ENCODE data around the gene FXYD2. TPM values are rescaled to one million over a fixed set of nuclear protein-coding genes. Genes with fewer than 3 reads are reported as not detected.

FXYD2 gene
- total RNA-seq, 1 donor from 2014 or later, result 0.62 TPM

GRCh38 chr11:117834838-117835443, 10.4 kb upstream of the FXYD2 start:
- no peak for DNase-seq

- no peak for DNase-seq
Measured at GRCh38 chr11:117834068-117834810, 9.7 kb upstream of the FXYD2 start.

- DNase-seq, result no peak
Measured at GRCh38 chr11:117833401-117833891, 8.9 kb upstream of the FXYD2 start.

DNA sequence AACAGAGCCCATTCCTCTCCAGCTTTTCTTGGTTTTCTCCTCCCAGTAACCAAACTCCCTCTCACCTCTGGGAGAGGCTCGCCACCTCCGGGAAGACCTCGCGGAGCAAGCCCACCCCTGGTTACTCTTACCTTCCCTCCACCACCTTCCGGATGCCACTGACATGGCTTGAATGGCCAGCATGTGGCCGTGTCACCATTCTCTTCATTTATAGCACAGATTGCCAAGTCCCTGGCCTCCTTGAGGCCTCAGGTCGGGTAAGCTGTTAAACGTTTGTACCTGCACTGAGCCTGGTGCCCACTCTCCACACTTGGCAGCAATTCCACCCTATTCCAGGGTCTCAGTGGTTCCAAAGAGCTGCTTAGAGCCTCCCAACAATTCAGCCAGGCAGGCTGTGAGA, 8.0 kb upstream of the FXYD2 start:
- no peak for DNase-seq

GRCh38 chr11:117831661-117832415, 7.3 kb upstream of the FXYD2 start:
- no peak for DNase-seq

DNA sequence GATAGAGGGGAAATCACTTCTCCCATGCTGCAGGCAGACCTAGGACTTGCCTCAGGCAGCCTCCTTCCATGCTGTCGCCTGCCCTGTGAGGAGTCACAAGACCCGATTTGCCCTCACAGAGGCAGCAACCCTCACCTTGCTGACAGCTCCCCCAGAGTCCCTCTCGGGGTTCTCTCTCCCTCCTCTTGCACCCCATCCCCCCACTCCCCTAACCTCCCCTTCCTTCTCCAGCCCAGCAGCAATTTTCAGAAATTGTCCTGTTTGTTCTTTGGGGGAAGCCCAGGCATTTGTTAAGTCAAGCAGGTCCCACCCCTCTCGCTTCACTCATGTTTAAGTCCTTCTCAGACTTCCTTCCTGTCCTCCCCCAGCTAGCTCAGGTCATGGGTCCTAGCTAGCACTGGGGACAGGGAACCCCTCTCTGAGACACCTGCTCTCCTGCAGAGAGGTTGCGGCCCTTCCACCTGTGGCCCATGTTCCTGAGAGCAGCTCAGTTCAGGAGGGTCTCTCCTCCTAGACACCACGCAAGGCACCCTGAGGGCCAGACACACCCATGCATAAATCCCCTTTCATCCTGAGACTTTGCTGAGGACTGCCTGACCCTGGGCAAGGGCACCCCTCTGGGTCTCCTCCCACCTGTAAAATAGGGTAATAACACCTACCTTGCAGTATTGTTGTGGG, 6.3 kb upstream of the FXYD2 start:
- DNase-seq, result no peak

GRCh38 chr11:117830072-117830471, 5.5 kb upstream of the FXYD2 start:
- DNase-seq, result no peak

DNA sequence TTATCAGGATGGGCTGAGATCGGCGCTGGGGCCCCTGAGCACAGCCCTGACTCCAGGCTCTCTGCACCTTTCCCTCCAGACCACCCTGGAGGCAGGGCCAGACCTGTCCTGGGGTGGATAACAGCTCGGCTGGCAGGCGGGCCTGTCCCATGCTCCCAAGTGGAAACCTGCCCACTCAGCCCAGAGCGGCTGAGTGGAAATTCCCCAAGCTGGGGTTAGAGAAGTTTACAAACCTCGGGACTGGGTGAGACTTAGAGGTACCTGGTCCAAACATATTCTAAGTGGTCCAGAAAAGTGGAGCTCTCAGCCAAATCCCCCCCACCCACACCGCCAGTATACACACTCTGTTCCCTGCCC, 4.8 kb upstream of the FXYD2 start:
- no peak for DNase-seq

DNA sequence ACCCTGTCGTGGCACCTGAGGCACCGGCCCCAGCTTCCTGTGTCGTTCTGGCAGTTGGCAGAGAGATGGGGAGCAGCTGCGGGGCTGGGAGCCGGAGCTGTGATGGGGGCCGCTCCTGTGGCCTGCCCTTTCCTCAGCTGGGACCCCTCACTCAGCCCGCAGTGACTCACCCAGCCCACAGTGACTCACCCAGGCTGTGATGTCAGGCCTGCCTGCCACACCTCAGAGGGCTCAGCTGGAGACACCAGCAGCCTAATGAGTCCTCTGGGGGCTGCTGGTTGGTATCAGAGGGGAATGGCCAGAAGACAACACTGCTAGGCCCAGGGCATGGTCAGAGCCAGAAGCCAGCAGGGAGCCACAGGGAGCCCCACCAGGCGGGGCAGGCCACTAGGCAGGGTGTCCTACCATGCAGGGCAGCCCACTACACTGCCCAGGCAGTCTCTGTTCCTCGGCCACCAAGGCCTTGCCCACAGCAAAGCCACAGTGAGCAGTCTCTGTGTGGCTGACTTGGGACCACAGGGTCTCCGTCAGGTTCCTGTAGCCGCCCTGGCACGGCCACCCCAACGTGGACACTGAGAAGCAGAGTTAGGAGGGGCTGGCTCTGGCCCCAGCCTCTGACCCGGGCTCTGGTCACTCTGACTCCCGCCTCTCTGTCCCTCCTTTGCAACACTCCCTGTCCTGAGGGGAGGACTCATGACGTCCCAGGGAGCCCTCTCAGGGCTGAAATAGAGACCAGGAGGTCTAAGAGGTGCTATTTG, 4.2 kb upstream of the FXYD2 start:
- DNase-seq, result no peak

DNA sequence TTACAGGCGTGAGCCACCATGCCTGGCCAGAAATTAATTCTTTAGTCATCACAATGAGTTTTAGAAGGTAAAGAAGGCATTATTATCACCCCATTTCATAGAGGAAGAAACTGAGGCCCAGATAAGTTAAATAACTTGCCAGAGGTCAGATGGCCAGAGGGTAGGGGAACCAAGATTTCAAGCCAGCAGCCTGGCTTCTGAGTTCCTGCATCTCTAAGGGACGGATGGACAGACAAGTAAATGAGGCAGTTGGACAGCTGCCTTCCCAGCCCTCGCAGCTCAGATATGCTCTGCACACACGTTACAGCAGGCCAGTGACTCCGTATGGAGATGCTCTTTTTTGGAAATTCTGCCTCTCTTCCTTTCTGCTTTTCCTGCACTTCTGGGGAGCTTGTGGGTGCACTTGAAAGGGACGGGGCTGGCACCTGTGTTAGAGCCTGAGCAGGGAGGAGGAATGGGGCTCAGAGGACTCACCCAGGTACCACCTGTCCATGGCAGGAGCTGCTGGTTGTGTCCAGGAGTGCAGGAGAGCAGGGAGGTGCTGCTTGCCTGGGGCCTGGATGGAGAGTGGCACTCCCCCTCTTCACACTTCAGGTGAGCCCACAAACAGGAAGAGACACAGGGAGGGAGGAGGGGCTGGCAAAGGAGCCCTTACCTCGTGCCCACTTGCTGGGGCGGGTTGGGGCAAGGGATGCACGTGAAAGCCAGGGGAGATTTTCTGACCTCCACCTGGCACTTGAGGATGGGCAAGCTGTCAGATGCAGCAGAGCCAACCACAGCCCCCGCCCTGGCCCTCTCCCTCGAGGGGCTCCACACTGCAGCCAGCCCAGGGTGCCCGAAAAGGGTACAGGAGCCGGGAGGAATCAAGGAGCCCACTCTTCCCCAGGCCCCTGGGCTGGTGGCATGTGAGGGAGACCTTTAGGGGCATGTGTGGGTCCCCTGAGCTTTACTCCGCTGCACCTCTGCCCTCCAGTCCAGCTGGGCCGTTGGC, 3.3 kb upstream of the FXYD2 start:
- no peak for DNase-seq

GRCh38 chr11:117826832-117827231, 2.3 kb upstream of the FXYD2 start:
- no peak for DNase-seq

GRCh38 chr11:117826190-117826570, 1.6 kb upstream of the FXYD2 start:
- no peak for DNase-seq

DNA sequence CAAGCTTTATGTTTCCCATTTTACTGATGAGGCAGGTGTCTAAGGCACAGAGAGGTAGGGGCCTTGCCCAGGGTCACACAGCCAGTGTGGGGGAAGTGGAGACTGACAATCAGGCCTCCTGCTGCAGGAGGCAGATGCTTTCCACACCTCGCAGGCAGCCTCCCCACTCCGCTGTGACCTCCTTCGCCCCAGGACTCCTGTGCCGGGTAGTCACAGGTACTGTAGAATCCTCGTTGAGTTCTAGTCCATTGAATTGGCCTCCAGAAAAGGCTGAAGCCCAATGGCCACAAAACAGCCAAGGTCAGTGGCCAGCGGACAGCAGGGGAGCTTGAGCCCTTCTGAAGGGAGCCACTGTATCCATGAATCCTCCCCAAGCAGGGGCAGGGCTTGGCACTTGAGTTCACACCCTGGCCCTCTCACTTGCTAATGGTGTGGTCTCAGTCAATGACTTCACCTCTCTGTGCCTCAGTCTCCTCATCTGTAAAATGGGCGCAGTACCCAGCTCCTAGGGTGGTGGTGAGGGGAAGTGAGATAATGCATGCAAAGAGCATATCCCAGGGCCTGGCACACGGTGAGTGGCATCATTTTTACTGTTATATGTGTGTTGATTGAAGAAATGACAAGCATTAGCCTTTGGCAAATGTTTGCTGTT, 1.1 kb upstream of the FXYD2 start:
- no peak for DNase-seq

DNA sequence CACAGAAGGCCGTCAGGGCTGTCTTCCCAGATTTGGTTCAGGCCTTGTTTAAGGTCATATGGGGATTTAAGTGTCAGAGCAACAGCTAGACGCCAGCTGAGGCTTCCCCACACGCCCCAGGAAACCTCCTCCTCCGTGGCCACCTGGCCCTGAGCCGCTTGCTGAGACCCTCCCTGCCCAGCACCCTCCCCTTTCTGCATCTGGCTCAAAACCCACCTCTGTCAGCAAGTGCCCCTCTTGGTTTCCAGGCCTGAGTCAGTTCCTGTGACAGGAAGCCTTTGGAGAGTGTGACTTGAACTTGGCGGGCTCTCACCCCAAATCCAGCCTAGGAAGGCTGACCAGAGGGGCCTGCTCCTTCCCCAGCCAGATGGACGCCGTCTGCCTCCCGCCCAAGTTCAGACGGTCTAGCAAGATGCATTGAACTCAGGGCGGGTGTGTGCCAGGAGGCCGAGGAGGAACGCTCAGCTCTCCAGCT, 561 bp downstream of the FXYD2 start:
- no peak for DNase-seq

- DNase-seq, result no peak
Measured at GRCh38 chr11:117823294-117823945, 1.1 kb downstream of the FXYD2 start.

DNA sequence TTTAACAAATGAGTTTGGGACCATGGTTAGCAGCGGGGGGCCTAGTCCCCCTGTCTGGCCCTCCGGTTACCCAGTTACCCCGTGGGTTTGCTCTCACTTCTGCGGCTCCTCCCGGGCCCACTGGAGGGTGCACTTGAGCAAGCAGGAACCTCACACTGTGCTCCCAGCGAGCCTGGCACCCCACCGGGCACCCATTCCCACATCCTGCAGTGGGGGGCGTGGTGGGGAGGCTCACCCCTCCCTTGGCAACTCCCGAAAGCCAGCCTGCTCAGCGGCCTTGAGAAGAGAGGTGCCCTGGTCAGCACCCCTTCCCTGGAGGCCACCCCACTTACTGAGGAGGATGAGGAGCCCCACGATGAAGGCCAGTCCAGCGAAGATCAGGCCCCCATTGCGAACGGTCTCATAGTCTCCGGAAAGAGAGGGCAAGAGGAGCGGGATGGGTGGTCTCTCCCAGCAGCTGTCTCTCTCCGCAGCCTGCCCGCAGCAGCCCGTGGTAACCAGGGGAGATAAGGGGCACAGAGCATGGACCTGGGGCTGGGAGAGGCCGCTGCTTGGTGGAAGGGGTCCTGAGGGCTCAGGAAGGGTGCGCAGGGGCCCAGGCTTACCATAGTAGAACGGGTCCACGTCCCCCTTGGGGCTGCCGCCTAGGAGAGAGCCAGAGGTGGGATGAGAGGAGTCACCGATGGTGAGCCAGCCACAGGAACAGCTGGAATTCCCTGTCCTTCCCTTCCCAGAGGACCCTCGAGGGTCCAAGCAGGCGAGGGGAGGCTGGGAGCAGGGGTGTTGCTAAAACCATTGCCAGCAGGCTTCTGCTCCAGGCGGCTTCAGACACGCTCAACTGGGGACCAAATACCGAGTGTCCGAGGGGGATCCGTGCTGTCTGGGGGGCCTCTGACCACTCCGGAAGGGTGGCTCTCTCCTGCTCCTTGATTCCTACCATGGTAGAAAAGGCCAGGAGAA, 2.2 kb downstream of the FXYD2 start:
- no peak for DNase-seq

DNA sequence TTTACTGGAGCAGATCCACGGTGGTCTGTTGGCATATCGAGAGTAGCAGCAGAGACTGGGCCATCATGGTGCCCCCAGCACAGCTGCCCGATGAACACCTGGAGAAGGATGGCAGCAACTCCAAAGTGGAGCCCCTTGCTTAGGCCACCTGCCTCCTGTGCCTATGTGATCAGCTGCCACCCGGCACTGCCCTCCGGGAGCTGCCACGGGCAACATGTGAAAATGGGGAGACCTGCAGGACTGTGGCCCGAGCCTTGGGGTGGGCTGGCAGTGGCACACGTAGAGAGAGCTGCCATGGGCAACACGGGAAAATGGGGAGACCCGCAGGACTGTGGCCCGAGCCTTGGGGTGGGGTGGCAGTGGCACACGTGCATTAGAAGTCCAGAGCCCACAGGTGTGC, 3.1 kb downstream of the FXYD2 start:
- DNase-seq, result no peak

- no peak for DNase-seq
Measured at GRCh38 chr11:117820516-117820915, 4.0 kb downstream of the FXYD2 start.
